A673 (cell line): ENCODE results near the gene C1orf21.

Experiments used
- CTCF ChIP-seq: fragments of 300-800, 200-600 bp; sonication (generic); conservative IDR thresholded peaks from 2 replicates; pipeline ENCODE4 v1.5.1; 2017; ENCODE audit warnings: low read depth, mild to moderate bottlenecking, antibody characterized with exemption, low read length, moderate library complexity, mixed read lengths
- EZH2 ChIP-seq: fragments of 200-600 bp; sonication (generic); IDR thresholded peaks from 2 replicates; pipeline ENCODE4 v1.6.1; 2017; ENCODE audit warnings: borderline replicate concordance, low read depth, mild to moderate bottlenecking, mixed read lengths, antibody characterized with exemption, low read length; ENCODE audit not compliant: poor library complexity, severe bottlenecking

GRCh38 chr1:184403961-184404726, 17.3 kb downstream of the C1orf21 start:
- TF ChIP-seq CTCF (no peak), EZH2 (no peak)
